Esophagus squamous epithelium (tissue), 4 donors: ENCODE results near the gene SLN.

Source experiments
- POLR2A ChIP-seq, 4 donors: fragments of 450-650 bp; IDR thresholded peaks; one replicate each; pipeline ENCODE4 v1.6.1; 2017; ENCODE audit warnings: antibody characterized with exemption in 4 of 4, mild to moderate bottlenecking in 4 of 4, moderate library complexity in 3 of 4
- TF ChIP-seq, protein P1 (sequence below), 6 experiments: fragments of 450-650 bp in 4 of 6; fragments of 200-600 bp in 2 of 6; sonication (generic) in 2 of 6; IDR thresholded peaks; one replicate each; pipeline ENCODE4 v1.5.1; 2016 to 2019; ENCODE audit warnings: antibody characterized with exemption in 6 of 6, mild to moderate bottlenecking in 4 of 6, moderate library complexity in 4 of 6

DNA sequence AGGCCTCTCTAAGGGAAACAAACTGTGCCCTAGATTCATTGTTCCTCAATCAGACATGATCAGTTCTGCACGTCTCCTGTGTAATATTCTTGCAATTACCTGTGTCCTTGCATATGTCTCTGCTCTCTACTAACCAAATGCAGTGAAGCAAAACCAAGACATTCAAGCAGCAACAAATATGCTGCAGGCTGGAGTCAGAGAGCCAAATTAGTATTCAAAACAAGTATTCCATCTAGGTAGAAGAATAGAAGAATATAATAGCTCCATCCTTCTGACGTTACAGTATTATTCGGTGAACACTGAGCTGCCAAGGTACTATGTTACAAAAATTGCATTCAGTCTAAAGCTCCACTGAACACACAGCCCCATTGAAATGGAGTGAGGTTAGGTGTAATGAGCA lies 51.8 kb downstream of the SLN start:
- TF ChIP-seq, protein P1, sequence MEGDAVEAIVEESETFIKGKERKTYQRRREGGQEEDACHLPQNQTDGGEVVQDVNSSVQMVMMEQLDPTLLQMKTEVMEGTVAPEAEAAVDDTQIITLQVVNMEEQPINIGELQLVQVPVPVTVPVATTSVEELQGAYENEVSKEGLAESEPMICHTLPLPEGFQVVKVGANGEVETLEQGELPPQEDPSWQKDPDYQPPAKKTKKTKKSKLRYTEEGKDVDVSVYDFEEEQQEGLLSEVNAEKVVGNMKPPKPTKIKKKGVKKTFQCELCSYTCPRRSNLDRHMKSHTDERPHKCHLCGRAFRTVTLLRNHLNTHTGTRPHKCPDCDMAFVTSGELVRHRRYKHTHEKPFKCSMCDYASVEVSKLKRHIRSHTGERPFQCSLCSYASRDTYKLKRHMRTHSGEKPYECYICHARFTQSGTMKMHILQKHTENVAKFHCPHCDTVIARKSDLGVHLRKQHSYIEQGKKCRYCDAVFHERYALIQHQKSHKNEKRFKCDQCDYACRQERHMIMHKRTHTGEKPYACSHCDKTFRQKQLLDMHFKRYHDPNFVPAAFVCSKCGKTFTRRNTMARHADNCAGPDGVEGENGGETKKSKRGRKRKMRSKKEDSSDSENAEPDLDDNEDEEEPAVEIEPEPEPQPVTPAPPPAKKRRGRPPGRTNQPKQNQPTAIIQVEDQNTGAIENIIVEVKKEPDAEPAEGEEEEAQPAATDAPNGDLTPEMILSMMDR (IDR thresholded peaks at IDR 0.05), result no peak
- TF ChIP-seq POLR2A (IDR thresholded peaks at IDR 0.05), result no peak
